Central memory CD8-positive, alpha-beta T cell (primary cell): ENCODE data around the gene CAST.

Experiments
- ATAC-seq: fragments of 150-1000 bp; cut with Tn5 transposase; replicated peaks from 2 replicates; pipeline ENCODE4 v1.10.0; 2022; ENCODE audit warnings: mild to moderate bottlenecking, moderate FRiP score, moderate number of reproducible peaks; ENCODE audit not compliant: poor library complexity, severe bottlenecking; ENCODE audit errors: extremely low read depth
- DNase-seq, 2 donors: peaks; one replicate each; pipeline ENCODE4 v3.0.0; 2021; ENCODE audit warnings: low spot score in 2 of 2
- H3K27ac Mint-ChIP-seq: one replicate; pipeline ENCODE4 v1.8.0; 2022; ENCODE audit warnings: low read depth, mild to moderate bottlenecking, moderate library complexity, mixed read lengths
- H3K27me3 Mint-ChIP-seq: one replicate; pipeline ENCODE4 v1.8.0; 2022; ENCODE audit warnings: mixed read lengths
- H3K36me3 Mint-ChIP-seq: one replicate; pipeline ENCODE4 v1.8.0; 2022; ENCODE audit warnings: mild to moderate bottlenecking, moderate library complexity, mixed read lengths; ENCODE audit not compliant: insufficient read depth
- H3K4me1 Mint-ChIP-seq: one replicate; pipeline ENCODE4 v1.8.0; 2022; ENCODE audit warnings: mixed read lengths
- H3K4me3 Mint-ChIP-seq: one replicate; pipeline ENCODE4 v1.8.0; 2022; ENCODE audit warnings: mild to moderate bottlenecking, moderate library complexity, mixed read lengths
- H3K9me3 Mint-ChIP-seq: one replicate; pipeline ENCODE4 v1.8.0; 2022; ENCODE audit warnings: mixed read lengths

The CAST gene

DNA sequence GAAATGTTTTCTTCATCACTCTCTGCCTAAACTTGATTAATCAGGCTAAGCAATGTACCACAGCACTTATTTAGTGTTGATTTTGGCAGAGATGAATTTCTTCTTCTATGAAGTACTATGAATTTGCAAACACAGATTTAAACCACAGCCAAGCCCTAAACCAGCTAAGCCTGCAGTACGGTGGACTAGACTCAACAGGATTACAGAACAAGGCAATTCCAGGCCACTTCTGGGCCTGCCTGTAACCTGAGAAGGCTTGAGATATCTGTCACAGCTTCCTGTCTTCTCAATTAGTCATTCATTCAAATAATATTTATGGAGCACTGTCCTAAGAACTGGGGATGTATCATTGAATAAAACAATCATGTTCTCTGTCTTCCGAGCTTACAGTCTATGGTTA lies 32.4 kb upstream of the CAST start:
- no peak for ATAC-seq
- Mint-ChIP-seq H3K36me3 (no peaks in the 10 kb centered on the region), H3K4me1 (peaks cover 8% of the 10 kb centered on the region), H3K27me3 (peaks cover 20% of the 10 kb centered on the region), H3K9me3 (no peaks in the 10 kb centered on the region), H3K27ac (no peak overlapping the region), H3K4me3 (no peak overlapping the region)
- DNase-seq, result no peak

DNA sequence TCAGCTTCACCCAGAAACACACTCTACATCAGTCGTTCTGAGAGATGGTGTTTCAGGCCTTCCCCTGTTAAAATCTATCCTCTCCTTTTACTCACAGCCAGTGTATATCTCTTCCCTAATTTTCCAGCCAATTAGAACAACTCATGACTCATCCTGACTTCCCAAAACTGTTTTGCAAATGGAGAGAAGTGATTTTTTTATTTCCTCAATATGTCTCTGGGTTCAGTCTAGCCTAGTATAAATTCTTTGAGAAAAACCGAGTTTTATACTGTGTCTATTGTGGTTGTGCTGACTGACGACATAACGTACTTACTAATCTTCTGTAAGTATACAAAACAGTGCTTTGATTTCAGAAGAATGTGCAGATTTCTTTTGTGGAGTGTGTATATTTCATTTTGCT lies 28.4 kb upstream of the CAST start:
- no peak for DNase-seq
- Mint-ChIP-seq H3K9me3 (no peaks in the 10 kb centered on the region), H3K4me3 (no peak overlapping the region), H3K4me1 (no peaks in the 10 kb centered on the region), H3K27me3 (peaks cover 25% of the 10 kb centered on the region), H3K27ac (peak overlapping the region; percentile 20), H3K36me3 (no peaks in the 10 kb centered on the region)
- ATAC-seq, result no peak

DNA sequence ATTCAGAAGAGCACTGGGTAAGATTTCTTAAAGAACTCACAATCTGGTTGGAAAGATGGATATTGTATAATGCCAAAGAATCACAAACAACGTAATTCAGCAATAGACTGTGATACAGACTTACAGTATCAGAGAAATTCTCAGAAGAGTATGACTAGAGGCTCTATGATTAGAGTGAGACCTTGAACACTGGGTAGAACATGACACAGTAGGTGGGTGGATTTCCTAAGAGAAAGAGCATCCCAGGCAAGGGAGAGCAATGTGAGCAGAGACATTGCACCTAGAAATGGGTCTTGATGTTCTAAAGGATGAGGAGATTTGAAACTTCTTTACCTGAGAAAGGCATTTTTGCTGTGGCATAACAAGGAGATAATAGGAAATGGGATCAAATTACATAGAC lies 27.3 kb upstream of the CAST start:
- DNase-seq, result no peak
- no peaks in the 10 kb centered on the region for H3K36me3 Mint-ChIP-seq
- no peaks in the 10 kb centered on the region for H3K9me3 Mint-ChIP-seq
- peaks cover 25% of the 10 kb centered on the region for H3K27me3 Mint-ChIP-seq
- no peak overlapping the region for H3K27ac Mint-ChIP-seq
- no peak for ATAC-seq
- no peak overlapping the region for H3K4me3 Mint-ChIP-seq
- H3K4me1 Mint-ChIP-seq, result no peaks in the 10 kb centered on the region

DNA sequence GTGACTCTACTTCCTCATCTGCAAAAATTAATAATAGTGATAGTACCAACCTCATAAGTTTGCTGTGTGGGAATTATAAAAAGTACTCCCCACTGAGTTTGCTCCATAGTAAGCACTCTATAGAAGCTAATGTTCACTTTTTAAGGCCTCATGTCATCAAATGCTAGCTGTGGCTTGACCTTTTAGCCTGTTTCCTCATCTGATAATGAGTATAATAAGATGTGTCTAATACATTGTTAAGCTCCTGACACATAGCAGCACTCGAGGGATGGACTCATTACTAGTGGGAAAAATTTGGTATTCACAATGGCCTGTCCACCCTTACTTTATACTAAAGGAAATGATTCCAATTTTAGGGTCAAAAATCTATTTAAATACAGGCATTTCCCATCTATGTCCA lies 26.1 kb upstream of the CAST start:
- H3K9me3 Mint-ChIP-seq, result no peaks in the 10 kb centered on the region
- no peaks in the 10 kb centered on the region for H3K36me3 Mint-ChIP-seq
- ATAC-seq (no peak), DNase-seq (no peak)
- peaks cover 25% of the 10 kb centered on the region for H3K27me3 Mint-ChIP-seq
- no peak overlapping the region for H3K4me3 Mint-ChIP-seq
- no peak overlapping the region for H3K27ac Mint-ChIP-seq
- H3K4me1 Mint-ChIP-seq, result no peaks in the 10 kb centered on the region

DNA sequence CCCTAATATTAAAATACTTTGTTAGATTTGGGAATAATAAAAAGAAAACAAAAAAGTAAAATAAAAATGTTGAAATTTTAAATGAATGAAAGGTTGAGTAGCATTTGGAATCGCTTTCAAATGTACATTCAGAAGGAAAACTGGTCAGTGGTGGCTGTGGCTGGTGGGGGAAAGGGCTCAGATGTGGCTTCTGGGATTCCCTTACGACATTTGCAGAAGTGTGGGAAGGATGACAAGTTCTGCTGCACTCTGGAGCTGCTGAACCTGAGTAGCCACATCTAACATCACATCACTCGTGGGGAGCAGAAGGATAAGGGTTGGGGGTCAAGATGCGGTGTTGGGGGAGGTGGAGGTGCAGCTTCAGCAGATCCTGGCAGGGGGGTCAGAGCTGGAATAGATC lies 25.6 kb upstream of the CAST start:
- Mint-ChIP-seq H3K27me3 (peaks cover 25% of the 10 kb centered on the region), H3K27ac (no peak overlapping the region), H3K4me1 (no peaks in the 10 kb centered on the region), H3K36me3 (no peaks in the 10 kb centered on the region), H3K4me3 (no peak overlapping the region), H3K9me3 (no peaks in the 10 kb centered on the region)
- ATAC-seq, result no peak
- no peak for DNase-seq

DNA sequence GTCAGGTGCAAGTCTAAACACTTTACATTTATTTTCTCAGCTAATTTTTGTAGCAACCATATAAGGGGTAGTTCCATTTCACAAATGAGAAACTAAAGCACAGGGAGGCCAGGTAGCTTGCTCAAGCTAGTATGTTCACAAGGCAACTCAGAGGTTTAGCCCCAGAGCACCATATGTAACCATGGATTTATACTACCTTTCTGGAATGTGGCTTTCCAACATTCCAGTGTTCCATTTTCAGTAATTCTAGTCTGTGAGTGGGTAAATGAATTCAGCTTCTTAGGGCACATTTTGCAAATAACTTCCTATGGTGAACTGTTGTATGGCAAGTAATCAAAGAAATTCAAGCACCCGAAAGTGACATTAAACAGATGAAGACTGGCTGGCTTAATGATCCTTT lies 25.0 kb upstream of the CAST start:
- Mint-ChIP-seq H3K27me3 (peaks cover 25% of the 10 kb centered on the region), H3K27ac (no peak overlapping the region), H3K9me3 (no peaks in the 10 kb centered on the region), H3K4me3 (no peak overlapping the region), H3K4me1 (no peaks in the 10 kb centered on the region), H3K36me3 (no peaks in the 10 kb centered on the region)
- ATAC-seq, result no peak
- DNase-seq, result no peak

DNA sequence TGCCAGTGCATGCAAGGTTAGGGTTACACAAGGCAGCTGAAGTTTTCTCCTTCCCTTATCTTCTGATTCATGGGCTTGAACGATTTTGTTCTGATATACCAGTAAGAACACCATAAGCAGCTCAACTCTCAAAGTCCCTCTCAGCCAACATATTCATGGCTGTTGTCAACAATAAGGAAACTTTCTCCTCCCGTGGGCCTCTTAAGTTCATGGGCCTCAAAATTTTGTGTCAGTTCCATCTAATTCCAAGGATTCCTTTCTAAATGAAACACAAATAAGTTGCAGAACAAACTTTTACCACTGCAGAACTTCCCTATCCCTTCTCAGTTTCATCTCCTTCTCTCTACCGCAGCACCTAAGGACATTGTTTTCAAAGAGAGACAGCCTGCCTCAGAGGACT lies 23.6 kb upstream of the CAST start:
- no peaks in the 10 kb centered on the region for H3K36me3 Mint-ChIP-seq
- no peak overlapping the region for H3K4me3 Mint-ChIP-seq
- H3K9me3 Mint-ChIP-seq, result no peaks in the 10 kb centered on the region
- DNase-seq (no peak), ATAC-seq (no peak)
- H3K27me3 Mint-ChIP-seq, result peaks cover 16% of the 10 kb centered on the region
- no peaks in the 10 kb centered on the region for H3K4me1 Mint-ChIP-seq
- no peak overlapping the region for H3K27ac Mint-ChIP-seq

DNA sequence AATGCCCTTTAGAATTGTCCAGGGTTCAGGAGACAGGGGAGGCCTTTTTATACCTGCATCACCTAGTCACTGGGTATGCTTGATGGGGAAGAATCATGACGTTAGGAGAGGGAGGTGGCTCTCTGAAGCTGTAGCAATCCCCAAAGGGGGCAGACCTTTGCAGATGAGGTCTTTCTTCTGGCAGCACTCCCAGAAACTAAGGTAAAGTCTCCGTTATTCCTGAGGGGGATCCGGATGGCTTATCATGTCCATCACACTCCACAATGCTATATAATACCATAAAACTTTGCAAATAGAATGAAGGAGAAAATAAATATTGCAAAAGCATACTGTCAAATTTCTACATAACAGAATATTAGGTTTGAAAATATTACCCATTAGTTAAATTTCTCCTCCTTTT lies 21.5 kb upstream of the CAST start:
- no peaks in the 10 kb centered on the region for H3K9me3 Mint-ChIP-seq
- no peak for ATAC-seq

DNA sequence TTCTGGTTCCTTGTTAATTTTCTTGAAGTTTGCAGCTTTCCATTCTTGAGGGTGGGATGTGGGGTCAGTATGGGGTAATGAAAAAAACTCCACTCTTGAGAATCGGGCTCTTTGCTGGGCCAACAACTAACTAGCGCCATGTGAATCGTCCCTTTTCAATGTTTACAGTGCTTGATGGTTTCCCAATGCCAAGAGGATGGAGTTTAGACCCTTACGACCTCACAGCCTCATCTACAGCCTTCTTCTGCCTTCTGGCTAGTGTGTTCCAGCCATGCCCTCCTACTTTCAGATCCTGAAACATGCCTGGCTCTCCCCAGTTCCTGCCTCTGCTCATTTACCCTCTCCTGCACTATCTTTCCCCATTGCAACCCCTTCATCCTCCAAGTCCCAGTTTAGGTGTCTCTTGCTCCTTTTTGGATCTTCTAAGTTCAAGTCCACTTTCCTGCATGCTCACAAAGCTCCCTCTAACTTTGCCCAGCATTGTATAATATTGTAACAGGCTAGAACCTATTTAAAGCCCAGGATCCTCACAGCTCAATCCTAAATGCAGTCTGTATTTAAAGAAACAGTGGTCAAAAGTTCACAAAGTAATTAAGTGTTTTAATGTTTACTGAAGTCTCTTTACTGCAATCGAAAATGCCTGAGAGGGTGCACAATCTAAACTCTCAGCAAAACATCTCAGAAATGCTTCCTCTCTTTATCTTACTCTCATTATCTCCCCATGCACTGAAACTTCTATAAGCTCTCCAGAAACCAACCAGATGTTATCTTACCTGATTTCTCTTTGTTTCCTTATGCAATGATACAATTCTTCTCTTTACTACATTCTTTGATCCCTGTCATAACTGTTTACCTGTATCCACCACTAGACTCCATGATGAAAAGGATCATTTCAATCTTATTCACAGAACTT lies 20.6 kb upstream of the CAST start:
- Mint-ChIP-seq H3K4me1 (no peaks in the 10 kb centered on the region), H3K4me3 (no peak overlapping the region), H3K36me3 (no peaks in the 10 kb centered on the region), H3K27ac (no peak overlapping the region), H3K9me3 (no peaks in the 10 kb centered on the region), H3K27me3 (no peaks in the 10 kb centered on the region)
- ATAC-seq, result no peak
- DNase-seq, result no peak

More for the DNA sequence above, 21.5 kb upstream of the CAST start:
- Mint-ChIP-seq H3K27me3 (no peaks in the 10 kb centered on the region), H3K4me1 (no peaks in the 10 kb centered on the region), H3K27ac (no peak overlapping the region), H3K36me3 (no peaks in the 10 kb centered on the region), H3K4me3 (no peak overlapping the region)
- no peak for DNase-seq

DNA sequence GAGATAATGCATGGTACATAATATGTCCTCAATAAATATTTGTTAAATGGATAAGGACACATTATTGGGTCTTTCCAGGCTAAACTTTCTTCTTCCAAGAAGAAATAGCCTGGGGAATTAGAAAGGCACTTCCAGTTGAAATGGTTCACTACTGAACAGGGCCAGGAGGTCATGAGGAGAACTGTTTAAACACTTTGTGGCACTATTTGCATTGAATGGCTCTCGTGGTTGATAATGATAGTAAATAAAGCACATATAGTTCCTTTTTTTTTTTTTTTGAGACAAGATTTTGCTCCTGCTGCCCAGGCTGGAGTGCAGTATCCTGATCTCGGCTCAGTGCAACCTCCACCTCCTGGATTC lies 19.9 kb upstream of the CAST start:
- no peaks in the 10 kb centered on the region for H3K4me1 Mint-ChIP-seq
- ATAC-seq (no peak), DNase-seq (no peak)
- no peaks in the 10 kb centered on the region for H3K27me3 Mint-ChIP-seq
- no peaks in the 10 kb centered on the region for H3K36me3 Mint-ChIP-seq
- no peak overlapping the region for H3K4me3 Mint-ChIP-seq
- H3K9me3 Mint-ChIP-seq, result no peaks in the 10 kb centered on the region
- H3K27ac Mint-ChIP-seq, result no peak overlapping the region

DNA sequence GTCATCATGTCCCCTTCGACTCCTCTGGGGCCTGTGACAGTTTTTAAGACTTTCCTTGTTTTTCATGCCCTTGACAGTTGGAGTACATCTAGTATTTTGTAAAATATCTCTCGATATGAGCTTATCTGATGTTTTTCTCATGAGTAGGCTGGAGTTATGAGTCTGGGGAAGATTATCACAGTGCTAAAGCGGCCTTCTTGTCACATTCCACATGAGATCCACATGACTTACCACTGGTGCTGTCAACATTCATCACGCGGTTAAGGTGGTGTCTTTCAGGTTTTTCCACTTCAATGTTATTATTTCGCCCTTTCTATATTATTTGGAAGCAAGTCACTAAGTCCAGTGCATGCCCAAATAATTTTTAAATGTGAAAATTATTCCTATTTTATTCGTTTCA lies 17.1 kb upstream of the CAST start:
- Mint-ChIP-seq H3K4me1 (no peaks in the 10 kb centered on the region), H3K27me3 (no peaks in the 10 kb centered on the region), H3K36me3 (no peaks in the 10 kb centered on the region), H3K9me3 (no peaks in the 10 kb centered on the region), H3K27ac (no peak overlapping the region), H3K4me3 (no peak overlapping the region)
- ATAC-seq (no peak), DNase-seq (no peak)

DNA sequence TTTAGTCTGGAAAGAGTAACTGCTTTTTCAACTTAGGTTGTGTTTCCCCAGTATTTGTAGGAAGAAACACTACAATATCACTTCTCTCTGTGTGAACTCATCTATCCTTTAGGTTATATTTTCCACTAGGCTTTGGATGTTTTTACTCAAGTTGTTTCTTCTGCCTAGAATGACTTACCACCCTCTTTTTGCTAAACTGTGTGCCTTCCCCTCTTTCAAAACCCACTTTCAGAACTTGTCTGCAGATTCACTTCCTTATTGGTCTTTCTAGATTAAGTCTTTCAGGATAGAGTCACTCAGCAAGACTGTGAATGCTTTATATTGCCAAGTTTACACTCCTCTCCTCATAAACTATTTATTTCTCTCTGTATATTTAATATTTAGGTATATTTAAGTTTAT lies 14.2 kb upstream of the CAST start:
- Mint-ChIP-seq H3K4me1 (no peaks in the 10 kb centered on the region), H3K27me3 (no peaks in the 10 kb centered on the region), H3K4me3 (no peak overlapping the region), H3K27ac (no peak overlapping the region), H3K36me3 (peaks cover 2% of the 10 kb centered on the region), H3K9me3 (no peaks in the 10 kb centered on the region)
- ATAC-seq, result no peak
- no peak for DNase-seq

DNA sequence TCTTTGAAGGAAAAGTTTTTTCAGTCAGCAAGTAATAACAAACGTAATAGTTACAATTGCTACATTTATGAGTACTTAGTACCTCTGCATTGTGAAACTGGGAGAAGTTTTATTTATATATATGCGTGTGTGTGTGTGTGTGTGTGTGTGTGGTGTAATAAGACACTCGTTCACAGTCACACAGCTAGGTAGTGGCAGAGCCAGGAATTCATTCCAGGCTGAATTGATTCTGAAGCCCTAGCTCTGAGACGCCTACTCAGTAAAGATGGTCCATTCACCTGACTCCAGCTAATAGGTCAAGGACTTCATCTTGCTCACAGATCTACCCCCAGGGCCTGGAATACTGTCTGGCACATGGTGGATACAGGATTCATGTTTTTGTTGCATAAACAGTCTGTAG lies 13.6 kb upstream of the CAST start:
- no peaks in the 10 kb centered on the region for H3K4me1 Mint-ChIP-seq
- DNase-seq, result no peak
- no peaks in the 10 kb centered on the region for H3K9me3 Mint-ChIP-seq
- no peak for ATAC-seq
- no peak overlapping the region for H3K4me3 Mint-ChIP-seq
- no peak overlapping the region for H3K27ac Mint-ChIP-seq
- H3K27me3 Mint-ChIP-seq, result no peaks in the 10 kb centered on the region
- H3K36me3 Mint-ChIP-seq, result peaks cover 2% of the 10 kb centered on the region
